ENCODE data around the gene IMPA2.

Gene IMPA2

GRCh38 chr18:12008181-12008767 lies 27.0 kb downstream of the IMPA2 start:
- DNase-seq (ENCODE audit: low read depth in 3 of 3): no peak

- no peak for DNase-seq (ENCODE audit: low read depth in 3 of 3)
These were observed 27.7 kb downstream of the IMPA2 start for GRCh38 chr18:12008842-12009580.

GRCh38 chr18:12009581-12010140 lies 28.4 kb downstream of the IMPA2 start:
- no peak for DNase-seq (ENCODE audit: low read depth in 3 of 3)

- DNase-seq (ENCODE audit: low read depth in 3 of 3): no peak
These were observed 29.0 kb downstream of the IMPA2 start for GRCh38 chr18:12010187-12010802.

GRCh38 chr18:12011199-12011956 lies 30.1 kb downstream of the IMPA2 start:
- DNase-seq (ENCODE audit: low read depth in 3 of 3): no peak

GRCh38 chr18:12011957-12012549 lies 30.7 kb downstream of the IMPA2 start:
- DNase-seq (ENCODE audit: low read depth in 3 of 3): no peak

- DNase-seq (ENCODE audit: low read depth in 3 of 3): no peak
These were observed 31.4 kb downstream of the IMPA2 start for GRCh38 chr18:12012697-12013096.

GRCh38 chr18:12013186-12013916 lies 32.0 kb downstream of the IMPA2 start:
- DNase-seq (ENCODE audit: low read depth in 3 of 3): no peak

GRCh38 chr18:12014086-12014485 lies 32.8 kb downstream of the IMPA2 start:
- no peak for DNase-seq (ENCODE audit: low read depth in 3 of 3)

- no peak for DNase-seq (ENCODE audit: low read depth in 3 of 3)
These were observed 33.5 kb downstream of the IMPA2 start for GRCh38 chr18:12014521-12015415.

GRCh38 chr18:12015416-12016062 lies 34.2 kb downstream of the IMPA2 start:
- no peak for DNase-seq (ENCODE audit: low read depth in 3 of 3)

GRCh38 chr18:12017081-12017480 lies 35.8 kb downstream of the IMPA2 start:
- DNase-seq (ENCODE audit: low read depth in 3 of 3): no peak

- DNase-seq (ENCODE audit: low read depth in 3 of 3): no peak
These were observed 37.6 kb downstream of the IMPA2 start for GRCh38 chr18:12018861-12019260.

GRCh38 chr18:12021077-12021476 lies 39.8 kb downstream of the IMPA2 start:
- no peak for DNase-seq (ENCODE audit: low read depth in 3 of 3)

- no peak for DNase-seq (ENCODE audit: low read depth in 3 of 3)
These were observed 40.3 kb downstream of the IMPA2 start for GRCh38 chr18:12021596-12021995.

GRCh38 chr18:12023375-12023774 lies 42.1 kb downstream of the IMPA2 start:
- no peak for DNase-seq (ENCODE audit: low read depth in 3 of 3)

- no peak for DNase-seq (ENCODE audit: low read depth in 3 of 3)
These were observed 45.3 kb downstream of the IMPA2 start for GRCh38 chr18:12026562-12026961.

GRCh38 chr18:12027046-12027445 lies 45.7 kb downstream of the IMPA2 start:
- no peak for DNase-seq (ENCODE audit: low read depth in 3 of 3)

- no peak for DNase-seq (ENCODE audit: low read depth in 3 of 3)
These were observed 46.2 kb downstream of the IMPA2 start for GRCh38 chr18:12027480-12027879.
